ENCODE data around the gene SRBD1. TPM values are rescaled to one million over a fixed set of nuclear protein-coding genes. Genes with fewer than 3 reads are reported as not detected.
A peak's percentile ranks its signal among the peaks of the same experiment; 100 is the strongest.

SRBD1 gene
- polyA plus RNA-seq, 4 donors: 4.7 to 10.9 (median 7.1) TPM

GRCh38 chr2:45380131-45380836 lies 230.8 kb downstream of the SRBD1 start:
- DNase-seq (peak; percentile 22 to 43), FAIRE-seq (no peak)
- no peak overlapping the region for H3K27ac ChIP-seq (ENCODE audit: low read depth in 1 of 3, low read length in 2 of 3)

GRCh38 chr2:45379399-45380087 lies 231.5 kb downstream of the SRBD1 start:
- FAIRE-seq (no peak), DNase-seq (no peak)
- no peaks in the 10 kb centered on the region for H3K9me3 ChIP-seq (ENCODE audit: control insufficient read depth in 2 of 2, insufficient read depth in 1 of 2, low read depth in 1 of 2, low read length in 1 of 2)
- peaks cover 0 to 11% (median 3%) of the 10 kb centered on the region in 3 donors for H3K4me1 ChIP-seq (ENCODE audit: control insufficient read depth in 3 of 3, insufficient read depth in 2 of 3, low read depth in 1 of 3, low read length in 2 of 3)
- 90 to 95% (median 92%) methylated on average over 3 of the region's 3 CpGs for WGBS, 3 donors
- H3K27me3 ChIP-seq (ENCODE audit: control insufficient read depth in 3 of 3, insufficient read depth in 3 of 3, low read length in 3 of 3): no peaks in the 10 kb centered on the region
- H3K27ac ChIP-seq (ENCODE audit: low read depth in 1 of 3, low read length in 2 of 3): no peak overlapping the region
- no peak overlapping the region for H3K4me3 ChIP-seq (ENCODE audit: low read depth in 1 of 3, low read length in 3 of 3)
- H3K36me3 ChIP-seq (ENCODE audit: control insufficient read depth in 3 of 3, insufficient read depth in 2 of 3, low read depth in 1 of 3, low read length in 3 of 3): no peaks in the 10 kb centered on the region

More at GRCh38 chr2:45380131-45380836, 230.8 kb downstream of the SRBD1 start:
- Histone ChIP-seq H3K36me3 (ENCODE audit: control insufficient read depth in 3 of 3, insufficient read depth in 2 of 3, low read depth in 1 of 3, low read length in 3 of 3) (no peaks in the 10 kb centered on the region), H3K9me3 (ENCODE audit: control insufficient read depth in 2 of 2, insufficient read depth in 1 of 2, low read depth in 1 of 2, low read length in 1 of 2) (no peaks in the 10 kb centered on the region), H3K4me1 (ENCODE audit: control insufficient read depth in 3 of 3, insufficient read depth in 2 of 3, low read depth in 1 of 3, low read length in 2 of 3) (peaks cover 0 to 11% (median 3%) of the 10 kb centered on the region in 3 donors), H3K4me3 (ENCODE audit: low read depth in 1 of 3, low read length in 3 of 3) (no peak overlapping the region), H3K27me3 (ENCODE audit: control insufficient read depth in 3 of 3, insufficient read depth in 3 of 3, low read length in 3 of 3) (no peaks in the 10 kb centered on the region)
- 86 to 93% (median 89%) methylated on average over 3 of the region's 3 CpGs for WGBS, 3 donors

GRCh38 chr2:45373534-45373933 lies 237.5 kb downstream of the SRBD1 start:
- no peaks in the 10 kb centered on the region for H3K4me1 ChIP-seq (ENCODE audit: control insufficient read depth in 3 of 3, insufficient read depth in 2 of 3, low read depth in 1 of 3, low read length in 2 of 3)
- WGBS, 3 donors: 55 to 77% (median 68%) methylated on average over 2 of the region's 2 CpGs
- no peaks in the 10 kb centered on the region for H3K9me3 ChIP-seq (ENCODE audit: control insufficient read depth in 2 of 2, insufficient read depth in 1 of 2, low read depth in 1 of 2, low read length in 1 of 2)
- H3K4me3 ChIP-seq (ENCODE audit: low read depth in 1 of 3, low read length in 3 of 3): no peak overlapping the region
- FAIRE-seq: no peak
- no peak for DNase-seq
- no peaks in the 10 kb centered on the region for H3K36me3 ChIP-seq (ENCODE audit: control insufficient read depth in 3 of 3, insufficient read depth in 2 of 3, low read depth in 1 of 3, low read length in 3 of 3)
- no peak overlapping the region for H3K27ac ChIP-seq (ENCODE audit: low read depth in 1 of 3, low read length in 2 of 3)
- no peaks in the 10 kb centered on the region for H3K27me3 ChIP-seq (ENCODE audit: control insufficient read depth in 3 of 3, insufficient read depth in 3 of 3, low read length in 3 of 3)

- no peak for DNase-seq
- Histone ChIP-seq H3K36me3 (ENCODE audit: control insufficient read depth in 3 of 3, insufficient read depth in 2 of 3, low read depth in 1 of 3, low read length in 3 of 3) (no peaks in the 10 kb centered on the region), H3K4me1 (ENCODE audit: control insufficient read depth in 3 of 3, insufficient read depth in 2 of 3, low read depth in 1 of 3, low read length in 2 of 3) (no peaks in the 10 kb centered on the region), H3K27ac (ENCODE audit: low read depth in 1 of 3, low read length in 2 of 3) (no peak overlapping the region), H3K27me3 (ENCODE audit: control insufficient read depth in 3 of 3, insufficient read depth in 3 of 3, low read length in 3 of 3) (no peaks in the 10 kb centered on the region), H3K4me3 (ENCODE audit: low read depth in 1 of 3, low read length in 3 of 3) (no peak overlapping the region), H3K9me3 (ENCODE audit: control insufficient read depth in 2 of 2, insufficient read depth in 1 of 2, low read depth in 1 of 2, low read length in 1 of 2) (no peaks in the 10 kb centered on the region)
- 74 to 79% (median 76%) methylated on average over 2 of the region's 2 CpGs for WGBS, 3 donors
- FAIRE-seq: no peak
Measured at GRCh38 chr2:45370369-45370768, 240.7 kb downstream of the SRBD1 start.

- WGBS, 3 donors: 90 to 98% (median 96%) methylated on average over 1 of the region's 1 CpG
- no peak overlapping the region for H3K27ac ChIP-seq (ENCODE audit: low read depth in 1 of 3, low read length in 2 of 3)
- DNase-seq: no peak
Measured at GRCh38 chr2:45368792-45369191, 242.3 kb downstream of the SRBD1 start.

GRCh38 chr2:45361666-45362065 lies 249.4 kb downstream of the SRBD1 start:
- no peak overlapping the region for H3K4me3 ChIP-seq (ENCODE audit: low read depth in 1 of 3, low read length in 3 of 3)
- no peak for FAIRE-seq
- H3K36me3 ChIP-seq (ENCODE audit: control insufficient read depth in 3 of 3, insufficient read depth in 2 of 3, low read depth in 1 of 3, low read length in 3 of 3): no peaks in the 10 kb centered on the region
- DNase-seq: no peak
- no peaks in the 10 kb centered on the region for H3K4me1 ChIP-seq (ENCODE audit: control insufficient read depth in 3 of 3, insufficient read depth in 2 of 3, low read depth in 1 of 3, low read length in 2 of 3)
- no peaks in the 10 kb centered on the region for H3K9me3 ChIP-seq (ENCODE audit: control insufficient read depth in 2 of 2, insufficient read depth in 1 of 2, low read depth in 1 of 2, low read length in 1 of 2)
- H3K27me3 ChIP-seq (ENCODE audit: control insufficient read depth in 3 of 3, insufficient read depth in 3 of 3, low read length in 3 of 3): peaks cover 0 to 2% (median 0%) of the 10 kb centered on the region in 3 donors
- WGBS, 3 donors: 31 to 58% (median 42%) methylated on average over 2 of the region's 2 CpGs
- H3K27ac ChIP-seq (ENCODE audit: low read depth in 1 of 3, low read length in 2 of 3): no peak overlapping the region

More at GRCh38 chr2:45368792-45369191, 242.3 kb downstream of the SRBD1 start:
- no peak for FAIRE-seq
- H3K27me3 ChIP-seq (ENCODE audit: control insufficient read depth in 3 of 3, insufficient read depth in 3 of 3, low read length in 3 of 3): no peaks in the 10 kb centered on the region
- H3K4me3 ChIP-seq (ENCODE audit: low read depth in 1 of 3, low read length in 3 of 3): no peak overlapping the region
- no peaks in the 10 kb centered on the region for H3K4me1 ChIP-seq (ENCODE audit: control insufficient read depth in 3 of 3, insufficient read depth in 2 of 3, low read depth in 1 of 3, low read length in 2 of 3)
- no peaks in the 10 kb centered on the region for H3K36me3 ChIP-seq (ENCODE audit: control insufficient read depth in 3 of 3, insufficient read depth in 2 of 3, low read depth in 1 of 3, low read length in 3 of 3)
- no peaks in the 10 kb centered on the region for H3K9me3 ChIP-seq (ENCODE audit: control insufficient read depth in 2 of 2, insufficient read depth in 1 of 2, low read depth in 1 of 2, low read length in 1 of 2)

GRCh38 chr2:45354776-45355175 lies 256.3 kb downstream of the SRBD1 start:
- Histone ChIP-seq H3K9me3 (ENCODE audit: control insufficient read depth in 2 of 2, insufficient read depth in 1 of 2, low read depth in 1 of 2, low read length in 1 of 2) (no peaks in the 10 kb centered on the region), H3K4me1 (ENCODE audit: control insufficient read depth in 3 of 3, insufficient read depth in 2 of 3, low read depth in 1 of 3, low read length in 2 of 3) (no peaks in the 10 kb centered on the region), H3K36me3 (ENCODE audit: control insufficient read depth in 3 of 3, insufficient read depth in 2 of 3, low read depth in 1 of 3, low read length in 3 of 3) (no peaks in the 10 kb centered on the region), H3K27me3 (ENCODE audit: control insufficient read depth in 3 of 3, insufficient read depth in 3 of 3, low read length in 3 of 3) (peaks cover 0 to under 1% (median 0%) of the 10 kb centered on the region in 3 donors), H3K27ac (ENCODE audit: low read depth in 1 of 3, low read length in 2 of 3) (no peak overlapping the region), H3K4me3 (ENCODE audit: low read depth in 1 of 3, low read length in 3 of 3) (no peak overlapping the region)
- DNase-seq (no peak), FAIRE-seq (no peak)
- WGBS, 3 donors: 85 to 91% (median 88%) methylated on average over 2 of the region's 2 CpGs

GRCh38 chr2:45353879-45354278 lies 257.2 kb downstream of the SRBD1 start:
- no peaks in the 10 kb centered on the region for H3K27me3 ChIP-seq (ENCODE audit: control insufficient read depth in 3 of 3, insufficient read depth in 3 of 3, low read length in 3 of 3)
- no peak overlapping the region for H3K27ac ChIP-seq (ENCODE audit: low read depth in 1 of 3, low read length in 2 of 3)
- H3K4me3 ChIP-seq (ENCODE audit: low read depth in 1 of 3, low read length in 3 of 3): no peak overlapping the region
- no peaks in the 10 kb centered on the region for H3K4me1 ChIP-seq (ENCODE audit: control insufficient read depth in 3 of 3, insufficient read depth in 2 of 3, low read depth in 1 of 3, low read length in 2 of 3)
- DNase-seq (peak in 1 of 2 donors; percentile 4), FAIRE-seq (no peak)
- WGBS, 3 donors: 43 to 52% (median 48%) methylated on average over 2 of the region's 2 CpGs
- H3K9me3 ChIP-seq (ENCODE audit: control insufficient read depth in 2 of 2, insufficient read depth in 1 of 2, low read depth in 1 of 2, low read length in 1 of 2): no peaks in the 10 kb centered on the region
- H3K36me3 ChIP-seq (ENCODE audit: control insufficient read depth in 3 of 3, insufficient read depth in 2 of 3, low read depth in 1 of 3, low read length in 3 of 3): no peaks in the 10 kb centered on the region

Measured in small intestine (tissue), 7 donors.